Coronary artery (tissue), 2 donors: Measurements from ENCODE around the gene MKKS.

ENCODE experiments used
- DNase-seq: peaks from one replicate; pipeline ENCODE4 v3.0.0-alpha.2; 2017; ENCODE audit warnings: low spot score
- H3K27ac ChIP-seq, 2 donors: fragments of 200-600 bp; sonication (generic); one replicate each; pipeline ENCODE4 v1.5.1; 2016 to 2019
- H3K4me3 ChIP-seq: fragments of 200-600 bp; sonication (generic); 2 replicates; pipeline ENCODE4 v1.5.1; 2016; ENCODE audit warnings: mild to moderate bottlenecking, moderate library complexity
- CTCF ChIP-seq: fragments of 200-600 bp; sonication (generic); IDR thresholded peaks from one replicate; pipeline ENCODE4 v1.5.1; 2019; ENCODE audit warnings: antibody characterized with exemption

Gene MKKS

GRCh38 chr20:10433623-10434466 lies at the start of gene MKKS:
Gene MKKS (minus strand): TSS chr20:10434222. CDS start chr20:10413514, 20,708 bp downstream.
- peak within 1 kb of the TSS; percentile 95 for H3K4me3 ChIP-seq
- no peak for TF ChIP-seq CTCF
- DNase-seq, result peak; percentile 93
- H3K27ac ChIP-seq, result peak within 1 kb of the TSS; percentile 78 to 90

GRCh38 chr20:10483691-10484090 lies 49.7 kb upstream of the MKKS start:
- no peak for TF ChIP-seq CTCF
- no peak for DNase-seq
- Histone ChIP-seq H3K27ac (no peak overlapping the region), H3K4me3 (no peak overlapping the region)

- DNase-seq, result no peak
- H3K27ac ChIP-seq, result no peak overlapping the region
- TF ChIP-seq CTCF, result no peak
Measured at GRCh38 chr20:10481676-10482075, 47.7 kb upstream of the MKKS start.

GRCh38 chr20:10478930-10479329 lies 44.9 kb upstream of the MKKS start:
- no peak for TF ChIP-seq CTCF
- Histone ChIP-seq H3K4me3 (no peak overlapping the region), H3K27ac (no peak overlapping the region)
- no peak for DNase-seq

More at GRCh38 chr20:10481676-10482075, 47.7 kb upstream of the MKKS start:
- H3K4me3 ChIP-seq, result no peak overlapping the region

- no peak for TF ChIP-seq CTCF
- no peak for DNase-seq
- no peak overlapping the region for H3K27ac ChIP-seq
- no peak overlapping the region for H3K4me3 ChIP-seq
Measured at GRCh38 chr20:10478205-10478604, 44.2 kb upstream of the MKKS start.

- DNase-seq, result no peak
- no peak for TF ChIP-seq CTCF
Measured at GRCh38 chr20:10476319-10476724, 42.3 kb upstream of the MKKS start.

GRCh38 chr20:10475225-10475624 lies 41.2 kb upstream of the MKKS start:
- Histone ChIP-seq H3K27ac (peak overlapping the region in 1 of 2 donors; percentile 57), H3K4me3 (no peak overlapping the region)
- no peak for TF ChIP-seq CTCF
- DNase-seq, result no peak

More at GRCh38 chr20:10476319-10476724, 42.3 kb upstream of the MKKS start:
- Histone ChIP-seq H3K27ac (no peak overlapping the region), H3K4me3 (no peak overlapping the region)
